HL-60 (cell line): ENCODE measurements around the gene PIMREG.

Source experiments
- DNase-seq, 2 experiments: peaks; one replicate each; pipeline ENCODE4 v3.0.0-alpha.2; 2010 to 2020; ENCODE audit warnings: low read depth in 1 of 2, low spot score in 1 of 2
- H3K27ac ChIP-seq: fragments of 250-450 bp; sonication (Bioruptor Pico); replicated peaks from 2 replicates; pipeline ENCODE4 v1.5.1; 2020; ENCODE audit warnings: mild to moderate bottlenecking, moderate library complexity
- H3K27me3 ChIP-seq: fragments of 250-450 bp; sonication (Bioruptor Pico); 2 replicates; pipeline ENCODE4 v1.5.1; 2021; ENCODE audit warnings: mild to moderate bottlenecking, moderate library complexity; ENCODE audit not compliant: insufficient read depth, poor library complexity, severe bottlenecking
- H3K4me3 ChIP-seq: replicated peaks from 2 replicates; pipeline ENCODE4 v1.5.1; 2011; ENCODE audit warnings: mild to moderate bottlenecking, control low read depth, low read length; ENCODE audit not compliant: insufficient read depth
- CTCF ChIP-seq: IDR thresholded peaks from one replicate; pipeline ENCODE4 v1.5.1; 2011; ENCODE audit warnings: low read length, control low read depth, inconsistent platforms; ENCODE audit not compliant: insufficient read depth
- GABPA ChIP-seq: IDR thresholded peaks from 2 replicates; pipeline ENCODE4 v1.6.1; 2012; ENCODE audit warnings: low read depth
- POLR2AphosphoS5 ChIP-seq: IDR thresholded peaks from 2 replicates; pipeline ENCODE4 v1.6.1; 2012; ENCODE audit warnings: low read depth
- REST ChIP-seq: IDR thresholded peaks from 2 replicates; pipeline ENCODE4 v1.6.1; 2012; ENCODE audit warnings: low read depth; ENCODE audit not compliant: insufficient replicate concordance
- SPI1 ChIP-seq: IDR thresholded peaks from 2 replicates; pipeline ENCODE4 v1.6.1; 2012; ENCODE audit warnings: low read depth, mild to moderate bottlenecking, borderline replicate concordance

PIMREG gene

DNA sequence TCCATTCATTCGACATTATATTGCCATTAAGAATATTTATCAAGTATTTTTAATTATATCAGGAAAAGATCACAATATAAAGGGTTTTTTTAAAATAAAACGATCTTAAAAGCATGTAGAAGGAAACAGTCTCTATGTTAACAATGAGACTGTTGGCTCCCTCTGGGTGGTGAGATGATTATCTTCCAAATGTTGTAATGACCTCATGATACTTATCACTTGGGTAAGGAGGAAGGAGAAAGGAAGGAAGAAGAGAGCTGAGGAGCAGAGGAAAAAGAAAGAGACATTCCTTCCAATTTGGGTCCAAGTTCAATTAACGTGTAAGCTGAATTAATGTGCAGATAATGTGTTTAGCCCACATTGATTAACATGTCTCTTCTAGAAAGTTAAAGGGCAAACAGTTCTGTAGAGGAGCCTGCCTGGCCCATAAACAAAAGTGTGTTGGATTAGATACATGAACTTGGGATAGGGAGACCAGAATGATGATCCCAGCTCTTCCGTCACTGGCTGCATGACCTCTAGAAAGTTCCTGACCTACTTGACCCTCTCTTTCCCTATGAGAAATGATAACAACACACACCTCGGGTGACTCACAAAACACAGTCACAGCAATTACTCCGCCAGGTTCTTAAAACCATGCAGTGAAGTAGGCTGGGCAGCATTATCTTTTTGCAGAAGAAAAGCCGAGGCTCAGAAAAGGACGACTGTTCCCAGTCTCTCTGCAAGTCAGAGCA, 32.0 kb downstream of the PIMREG start:
- no peak for TF ChIP-seq GABPA
- no peak for TF ChIP-seq POLR2AphosphoS5
- Histone ChIP-seq H3K27ac (no peak overlapping the region), H3K27me3 (no peaks in the 10 kb centered on the region), H3K4me3 (no peak overlapping the region)
- DNase-seq, result no peak

DNA sequence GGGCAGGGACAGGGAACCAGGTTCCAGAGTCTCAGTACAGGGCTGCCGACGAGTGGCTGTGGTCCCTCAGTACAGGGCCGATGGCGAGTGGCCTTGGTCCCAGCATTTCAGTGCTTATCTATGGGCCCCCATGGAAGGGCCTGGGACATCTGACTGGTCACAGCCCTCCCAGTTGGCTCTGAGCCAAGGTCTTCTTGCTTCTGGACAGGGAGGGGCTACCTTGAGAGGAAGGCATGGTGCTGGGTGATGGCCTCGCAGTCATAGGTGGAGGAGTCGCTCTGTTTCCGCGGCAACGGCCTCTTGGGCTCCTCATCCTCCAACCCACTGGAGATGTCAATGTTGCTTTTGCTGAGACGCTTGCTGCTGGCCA, 32.5 kb downstream of the PIMREG start:
- DNase-seq, result no peak
- no peak overlapping the region for H3K27ac ChIP-seq
- TF ChIP-seq POLR2AphosphoS5 (no peak), CTCF (no peak), REST (no peak), GABPA (no peak), SPI1 (no peak)
- H3K27me3 ChIP-seq, result no peaks in the 10 kb centered on the region
- H3K4me3 ChIP-seq, result no peak overlapping the region

DNA sequence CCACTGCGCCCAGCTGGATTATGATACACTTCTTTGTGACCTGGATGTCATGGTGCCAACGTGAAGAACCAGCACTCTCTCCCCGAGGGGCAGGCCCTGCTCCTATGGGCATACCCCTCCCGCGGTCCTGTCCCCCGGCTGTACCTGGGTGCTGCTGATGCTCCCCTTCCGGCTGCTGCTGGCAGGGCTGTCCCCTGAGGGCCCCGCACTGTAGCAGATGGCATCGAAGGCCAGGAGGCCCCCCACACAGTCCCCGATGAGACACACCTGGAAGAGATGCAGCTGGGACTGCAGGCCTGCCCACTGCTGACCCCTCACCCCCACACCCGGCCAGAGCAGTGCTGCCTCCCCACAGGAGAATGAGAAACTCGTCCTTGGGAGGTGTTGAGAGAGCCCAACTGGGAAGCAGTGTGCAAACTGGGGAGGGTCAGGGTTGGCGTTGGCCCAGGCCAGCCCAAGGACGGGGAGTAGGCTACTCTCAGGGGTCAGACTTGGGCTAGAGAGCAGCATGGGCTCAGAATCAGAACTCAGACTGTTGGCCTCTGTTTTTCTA, 33.7 kb downstream of the PIMREG start:
- Histone ChIP-seq H3K27ac (no peak overlapping the region), H3K27me3 (no peaks in the 10 kb centered on the region), H3K4me3 (no peak overlapping the region)
- TF ChIP-seq CTCF (no peak), POLR2AphosphoS5 (no peak), SPI1 (no peak), REST (no peak), GABPA (no peak)
- DNase-seq, result no peak

- Histone ChIP-seq H3K4me3 (no peak overlapping the region), H3K27me3 (no peaks in the 10 kb centered on the region), H3K27ac (no peak overlapping the region)
- TF ChIP-seq REST (no peak), SPI1 (no peak), POLR2AphosphoS5 (no peak), GABPA (no peak), CTCF (no peak)
- DNase-seq, result no peak
Measured at GRCh38 chr17:6478486-6478885, 34.2 kb downstream of the PIMREG start.
